Muscle of leg (tissue), 11 donors: Measurements from ENCODE around the gene SLC25A42. TPM values are rescaled to one million over a fixed set of nuclear protein-coding genes. Genes with fewer than 3 reads are reported as not detected.

ENCODE experiments used
- DNase-seq: peaks from one replicate; pipeline ENCODE4 v3.0.0; 2013
- H3K27ac ChIP-seq: one replicate; pipeline ENCODE4 v1.5.1; 2013; ENCODE audit warnings: mild to moderate bottlenecking, low read length, control low read depth
- H3K27me3 ChIP-seq: one replicate; pipeline ENCODE4 v1.6.1; 2013; ENCODE audit warnings: low read length; ENCODE audit not compliant: control insufficient read depth, insufficient read depth
- H3K36me3 ChIP-seq: one replicate; pipeline ENCODE4 v1.6.1; 2013; ENCODE audit warnings: low read length; ENCODE audit not compliant: control insufficient read depth, insufficient read depth
- H3K4me1 ChIP-seq: one replicate; pipeline ENCODE4 v1.6.1; 2013; ENCODE audit warnings: low read length; ENCODE audit not compliant: control insufficient read depth, insufficient read depth
- H3K4me3 ChIP-seq: one replicate; pipeline ENCODE4 v1.5.1; 2013; ENCODE audit warnings: low read length, control low read depth
- H3K9me3 ChIP-seq: replicated peaks from 2 replicates; pipeline ENCODE4 v1.6.1; 2013; ENCODE audit warnings: low read depth, low read length; ENCODE audit not compliant: control insufficient read depth
- WGBS: methylation state at CpG from one replicate; pipeline ENCODE4 v1.1.5; 2013; ENCODE audit warnings: missing lambda C conversion rate; ENCODE audit not compliant: insufficient coverage; 5-methylcytosine and 5-hydroxymethylcytosine counted together
- polyA plus RNA-seq, 8 donors: library from polyadenylated mRNA; unstranded; fragments of 120-200 nt; gene quantifications; one replicate each; pipeline versions ENCODE4 v1.2.1 to v1.2.3, GENCODE V29; 2013; ENCODE audit warnings: inconsistent platforms in 1 of 8, low replicate concordance in 1 of 8; ENCODE audit not compliant: insufficient read length in 8 of 8, insufficient read depth in 1 of 8
- total RNA-seq: library from RNA; stranded (reverse); fragments of 120-200 nt; gene quantifications from one replicate; pipeline ENCODE4 v1.2.4, GENCODE V29; 2013

Gene SLC25A42
- total and polyA plus RNA-seq, 9 donors: 5.9 to 12.2 (median 9.7) TPM

- WGBS: 70% methylated on average over 3 of the region's 6 CpGs
Measured at GRCh38 chr19:19157808-19158207, 94.0 kb downstream of the SLC25A42 start.

GRCh38 chr19:19159534-19159933, 95.7 kb downstream of the SLC25A42 start:
- H3K4me1 ChIP-seq: no peaks in the 10 kb centered on the region
- no peak for DNase-seq
- H3K27me3 ChIP-seq: no peaks in the 10 kb centered on the region
- WGBS: no CpG with 5 or more reads among the region's 4 CpGs
- H3K9me3 ChIP-seq: peaks cover 2% of the 10 kb centered on the region
- no peak overlapping the region for H3K27ac ChIP-seq
- H3K36me3 ChIP-seq: peaks cover 12% of the 10 kb centered on the region
- H3K4me3 ChIP-seq: no peak overlapping the region

More at GRCh38 chr19:19157808-19158207, 94.0 kb downstream of the SLC25A42 start:
- no peak for DNase-seq
- H3K27ac ChIP-seq: no peak overlapping the region
- no peaks in the 10 kb centered on the region for H3K27me3 ChIP-seq
- peaks cover 2% of the 10 kb centered on the region for H3K9me3 ChIP-seq
- H3K36me3 ChIP-seq: peaks cover 12% of the 10 kb centered on the region
- H3K4me1 ChIP-seq: no peaks in the 10 kb centered on the region
- H3K4me3 ChIP-seq: no peak overlapping the region

GRCh38 chr19:19160461-19161035, 96.8 kb downstream of the SLC25A42 start:
- 53% methylated on average over 11 of the region's 26 CpGs for WGBS

GRCh38 chr19:19162495-19162894, 98.7 kb downstream of the SLC25A42 start:
- no peak for DNase-seq

More at GRCh38 chr19:19160461-19161035, 96.8 kb downstream of the SLC25A42 start:
- H3K4me3 ChIP-seq: no peak overlapping the region
- no peak for DNase-seq
- peaks cover 9% of the 10 kb centered on the region for H3K36me3 ChIP-seq
- H3K27me3 ChIP-seq: no peaks in the 10 kb centered on the region
- no peaks in the 10 kb centered on the region for H3K4me1 ChIP-seq
- H3K27ac ChIP-seq: no peak overlapping the region
- peaks cover 2% of the 10 kb centered on the region for H3K9me3 ChIP-seq

More at GRCh38 chr19:19162495-19162894, 98.7 kb downstream of the SLC25A42 start:
- Histone ChIP-seq H3K4me3 (no peak overlapping the region), H3K27ac (no peak overlapping the region), H3K9me3 (no peaks in the 10 kb centered on the region), H3K36me3 (no peaks in the 10 kb centered on the region), H3K27me3 (no peaks in the 10 kb centered on the region), H3K4me1 (no peaks in the 10 kb centered on the region)
- WGBS: 88% methylated on average over 4 of the region's 7 CpGs

Other genes with a start within 250 kb of the SLC25A42 start
- 31.5 TPM for gene UPF1, start 232.0 kb upstream of the SLC25A42 start, total RNA-seq
- 10 to 100 TPM; 29.8 to 44.3 (median 41.6) TPM for gene UPF1, start 232.0 kb upstream of the SLC25A42 start, polyA plus RNA-seq
- 15.3 TPM for gene CERS1, start 167.8 kb upstream of the SLC25A42 start, total RNA-seq
- 10 to 100 TPM; 23.7 to 41.2 (median 35.0) TPM for gene CERS1, start 167.8 kb upstream of the SLC25A42 start, polyA plus RNA-seq
- 115 TPM for gene COPE, start 144.6 kb upstream of the SLC25A42 start, total RNA-seq
- 100 to 1,000 TPM in 1 of 8 donors, 10 to 100 TPM in 7; 76.8 to 102 (median 94.1) TPM for gene COPE, start 144.6 kb upstream of the SLC25A42 start, polyA plus RNA-seq
- gene DDX49, start 144.3 kb upstream of the SLC25A42 start, total RNA-seq: 41.3 TPM
- 10 to 100 TPM; 37.6 to 51.5 (median 41.8) TPM for gene DDX49, start 144.3 kb upstream of the SLC25A42 start, polyA plus RNA-seq
- 66.5 TPM for gene HOMER3, start 122.8 kb upstream of the SLC25A42 start, total RNA-seq
- 10 to 100 TPM; 63.6 to 80.8 (median 75.6) TPM for gene HOMER3, start 122.8 kb upstream of the SLC25A42 start, polyA plus RNA-seq
- 47.3 TPM for gene SUGP2, start 30.5 kb upstream of the SLC25A42 start, total RNA-seq
- 10 to 100 TPM; 47.5 to 82.0 (median 60.4) TPM for gene SUGP2, start 30.5 kb upstream of the SLC25A42 start, polyA plus RNA-seq
- gene ARMC6, start 30.4 kb upstream of the SLC25A42 start, total RNA-seq: 20.9 TPM
- 10 to 100 TPM; 25.2 to 31.9 (median 30.0) TPM for gene ARMC6, start 30.4 kb upstream of the SLC25A42 start, polyA plus RNA-seq
- gene TMEM161A, start 74.5 kb downstream of the SLC25A42 start, total RNA-seq: 18.5 TPM
- gene TMEM161A, start 74.5 kb downstream of the SLC25A42 start, polyA plus RNA-seq: 10 to 100 TPM; 18.5 to 36.4 (median 24.5) TPM
- 0.98 TPM for gene MEF2B, start 106.3 kb downstream of the SLC25A42 start, total RNA-seq
- gene MEF2B, start 106.3 kb downstream of the SLC25A42 start, polyA plus RNA-seq: 1 to 10 TPM in 6 of 8 donors, under 1 TPM in 2; 0.33 to 3.7 (median 1.4) TPM
- gene BORCS8, start 128.2 kb downstream of the SLC25A42 start, total RNA-seq: 7.8 TPM
- 10 to 100 TPM; 10.9 to 16.6 (median 12.9) TPM for gene BORCS8, start 128.2 kb downstream of the SLC25A42 start, polyA plus RNA-seq
- 125 TPM for gene RFXANK, start 128.3 kb downstream of the SLC25A42 start, total RNA-seq
- 10 to 100 TPM; 57.1 to 84.2 (median 71.0) TPM for gene RFXANK, start 128.3 kb downstream of the SLC25A42 start, polyA plus RNA-seq
- 11.8 TPM for gene NR2C2AP, start 139.4 kb downstream of the SLC25A42 start, total RNA-seq
- 10 to 100 TPM in 5 of 8 donors, 1 to 10 TPM in 3; 7.5 to 13.1 (median 11.0) TPM for gene NR2C2AP, start 139.4 kb downstream of the SLC25A42 start, polyA plus RNA-seq
- 0.22 TPM for gene NCAN, start 148.0 kb downstream of the SLC25A42 start, total RNA-seq
- under 1 TPM; 0.07 to 0.27 (median 0.09) TPM for gene NCAN, start 148.0 kb downstream of the SLC25A42 start, polyA plus RNA-seq
- gene TM6SF2, start 209.3 kb downstream of the SLC25A42 start, total RNA-seq: 1.3 TPM
- gene TM6SF2, start 209.3 kb downstream of the SLC25A42 start, polyA plus RNA-seq: 1 to 10 TPM; 1.8 to 6.7 (median 2.4) TPM